Upper lobe of right lung (tissue), 1 donor: ENCODE data around the gene WDSUB1. TPM values are rescaled to one million over a fixed set of nuclear protein-coding genes. Genes with fewer than 3 reads are reported as not detected.

Experiments used
- ATAC-seq: fragments of 200-7000 bp; cut with Tn5 transposase; one replicate; pipeline ENCODE4 v1.9.1; 2020; ENCODE audit warnings: mild to moderate bottlenecking, moderate library complexity
- DNase-seq: peaks from one replicate; pipeline ENCODE4 v3.0.0-alpha.2; 2020
- H3K27ac ChIP-seq: fragments of 200-600 bp; one replicate; pipeline ENCODE4 v1.8.0; 2022
- H3K27me3 ChIP-seq: fragments of 200-600 bp; one replicate; pipeline ENCODE4 v1.8.0; 2022; ENCODE audit warnings: mild to moderate bottlenecking
- H3K36me3 ChIP-seq: fragments of 200-600 bp; one replicate; pipeline ENCODE4 v1.8.0; 2022
- H3K4me1 ChIP-seq: fragments of 200-600 bp; one replicate; pipeline ENCODE4 v1.8.0; 2022
- H3K4me3 ChIP-seq: fragments of 200-600 bp; one replicate; pipeline ENCODE4 v1.8.0; 2022; ENCODE audit warnings: mild to moderate bottlenecking
- H3K9me3 ChIP-seq: fragments of 200-600 bp; one replicate; pipeline ENCODE4 v1.8.0; 2022
- CTCF ChIP-seq: fragments of 200-600 bp; IDR thresholded peaks from one replicate; pipeline ENCODE4 v1.8.0; 2022; ENCODE audit warnings: antibody characterized with exemption
- intact Hi-C: fragments of 100-400 bp; cut with DNase I; formaldehyde crosslinking; loops from one replicate; pipeline ENCODE4 v1.11.0; 2022
- total RNA-seq: library from RNA; stranded (reverse); fragmentation: NEBNext Ultra II Directional; extraction: Animal tissue kit (Norgen Biotek cat#: 25700); gene quantifications from one replicate; pipeline ENCODE4 v1.2.1, GENCODE V29; 2021
- donor health status: DM: no; HTN: yes; CAD: no; lungs with severe emphysema.

WDSUB1 gene
- total RNA-seq, 1 donor from 2014 or later, result 16.9 TPM

GRCh38 chr2:159218389-159218788, 68.1 kb downstream of the WDSUB1 start:
- H3K9me3 ChIP-seq, result no peaks in the 10 kb centered on the region
- no peaks in the 10 kb centered on the region for H3K27me3 ChIP-seq
- ATAC-seq, result no peak
- H3K4me3 ChIP-seq, result no peak overlapping the region
- H3K36me3 ChIP-seq, result peaks cover 67% of the 10 kb centered on the region
- no peak for DNase-seq
- no peak overlapping the region for H3K27ac ChIP-seq
- intact Hi-C loops, result no loop called here
- H3K4me1 ChIP-seq, result no peaks in the 10 kb centered on the region
- no peak for TF ChIP-seq CTCF

DNA sequence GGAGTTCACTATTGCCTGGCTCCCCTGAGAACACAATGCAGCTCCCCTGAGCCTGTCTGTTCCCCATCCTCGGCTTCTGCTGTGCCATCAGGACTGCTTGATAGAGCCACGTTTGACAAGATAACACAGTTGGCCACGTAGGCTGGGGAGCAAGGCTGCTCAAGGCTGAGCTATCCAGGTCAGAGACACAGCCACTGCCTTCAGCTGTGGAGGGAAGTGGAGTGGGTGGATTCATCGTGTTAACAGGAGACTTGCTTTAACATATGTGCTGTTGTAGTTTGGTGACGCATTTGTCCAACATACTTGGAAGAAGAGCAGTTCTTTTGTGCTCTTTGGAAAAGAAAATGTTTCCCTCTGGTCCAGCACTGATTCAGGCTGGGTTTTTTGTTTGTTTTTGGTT, 68.8 kb downstream of the WDSUB1 start:
- peaks cover 67% of the 10 kb centered on the region for H3K36me3 ChIP-seq
- DNase-seq, result no peak
- H3K27me3 ChIP-seq, result no peaks in the 10 kb centered on the region
- H3K4me3 ChIP-seq, result no peak overlapping the region
- H3K9me3 ChIP-seq, result no peaks in the 10 kb centered on the region
- TF ChIP-seq CTCF, result no peak
- no peaks in the 10 kb centered on the region for H3K4me1 ChIP-seq
- ATAC-seq, result no peak
- H3K27ac ChIP-seq, result no peak overlapping the region
- intact Hi-C loops, result no loop called here

GRCh38 chr2:159215116-159215515, 71.4 kb downstream of the WDSUB1 start:
- no peak for DNase-seq
- intact Hi-C loops, result no loop called here

DNA sequence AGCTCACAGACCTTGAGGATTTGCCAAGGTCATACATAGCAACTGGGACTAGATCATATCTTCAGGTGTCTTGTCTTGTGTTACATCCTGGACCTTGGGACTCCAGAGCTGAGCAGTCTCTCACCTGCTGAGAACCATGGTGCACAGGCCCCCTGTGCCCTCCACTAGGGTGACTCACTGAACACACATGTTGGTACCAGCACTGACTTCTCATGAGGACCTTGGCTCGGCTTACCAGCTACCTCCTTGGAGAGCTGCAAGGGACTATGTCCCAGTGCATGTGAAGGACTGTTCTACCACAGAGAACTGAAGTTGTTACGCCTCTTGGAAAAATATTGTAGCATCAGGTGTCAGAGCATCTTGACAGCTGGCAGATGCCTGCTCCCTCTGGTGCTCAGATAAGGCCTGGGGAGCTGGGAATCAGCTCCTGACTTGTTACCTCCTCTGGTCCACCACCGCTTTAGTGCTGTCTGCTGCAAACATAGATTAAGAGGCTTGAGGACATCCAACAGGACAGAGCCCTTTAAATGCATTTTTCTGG, 72.1 kb downstream of the WDSUB1 start:
- Histone ChIP-seq H3K27me3 (no peaks in the 10 kb centered on the region), H3K9me3 (no peaks in the 10 kb centered on the region), H3K4me1 (peaks cover 8% of the 10 kb centered on the region), H3K36me3 (peaks cover 44% of the 10 kb centered on the region), H3K27ac (no peak overlapping the region), H3K4me3 (no peak overlapping the region)
- no peak for ATAC-seq
- DNase-seq, result no peak
- intact Hi-C loops, result no loop called here
- no peak for TF ChIP-seq CTCF

More at GRCh38 chr2:159215116-159215515, 71.4 kb downstream of the WDSUB1 start:
- H3K36me3 ChIP-seq, result peaks cover 49% of the 10 kb centered on the region
- no peaks in the 10 kb centered on the region for H3K27me3 ChIP-seq
- H3K4me1 ChIP-seq, result peaks cover 7% of the 10 kb centered on the region
- TF ChIP-seq CTCF, result no peak
- no peaks in the 10 kb centered on the region for H3K9me3 ChIP-seq
- H3K27ac ChIP-seq, result no peak overlapping the region
- ATAC-seq, result no peak
- no peak overlapping the region for H3K4me3 ChIP-seq

GRCh38 chr2:159213296-159213695, 73.2 kb downstream of the WDSUB1 start:
- DNase-seq, result no peak
- Histone ChIP-seq H3K27ac (no peak overlapping the region), H3K4me1 (peaks cover 8% of the 10 kb centered on the region), H3K27me3 (no peaks in the 10 kb centered on the region), H3K9me3 (no peaks in the 10 kb centered on the region), H3K36me3 (peaks cover 42% of the 10 kb centered on the region), H3K4me3 (no peak overlapping the region)
- no peak for ATAC-seq
- no peak for TF ChIP-seq CTCF
- intact Hi-C loops, result no loop called here
